Activated naive CD4-positive, alpha-beta T cell treated with anti-CD3 and anti-CD28 coated beads, Interleukin-2, amount 50 U/mL, for 72 hours (primary cell): ENCODE measurements around the gene TOX2. TPM values are rescaled to one million over a fixed set of nuclear protein-coding genes. Genes with fewer than 3 reads are reported as not detected.

Experiments
- ATAC-seq, 2 donors: fragments of 150-1000 bp; cut with Tn5 transposase; 2 replicates each; pipeline ENCODE4 v1.10.0; 2021; ENCODE audit warnings: mild to moderate bottlenecking in 2 of 2, moderate library complexity in 2 of 2
- DNase-seq, 2 donors: peaks; one replicate each; pipeline ENCODE4 v3.0.0; 2021 to 2022; ENCODE audit warnings: low spot score in 2 of 2
- H3K27ac Mint-ChIP-seq, 2 donors: one replicate each; pipeline ENCODE4 v1.8.0; 2022; ENCODE audit warnings: mild to moderate bottlenecking in 2 of 2, mixed read lengths in 2 of 2
- H3K36me3 Mint-ChIP-seq, 2 donors: one replicate each; pipeline ENCODE4 v1.8.0; 2022; ENCODE audit warnings: mixed read lengths in 2 of 2
- H3K9me3 Mint-ChIP-seq, 2 donors: one replicate each; pipeline ENCODE4 v1.8.0; 2022; ENCODE audit warnings: mixed read lengths in 2 of 2
- total RNA-seq, 2 donors: library from RNA; stranded (reverse); gene quantifications; one replicate each; pipeline ENCODE4 v1.2.3, GENCODE V29; 2022

The TOX2 gene
- total RNA-seq, 2 donors from 2014 or later = 1.5 to 3.6 TPM

GRCh38 chr20:43925801-43926200 lies 11.1 kb downstream of the TOX2 start:
- H3K27ac Mint-ChIP-seq = peak overlapping the region in 1 of 2 donors; percentile 12
- DNase-seq = no peak
- H3K9me3 Mint-ChIP-seq = no peaks in the 10 kb centered on the region
- ATAC-seq = peak in 1 of 2 donors; percentile 20
- no peaks in the 10 kb centered on the region for H3K36me3 Mint-ChIP-seq

GRCh38 chr20:43926287-43927050 lies 11.8 kb downstream of the TOX2 start:
- no peak overlapping the region for H3K27ac Mint-ChIP-seq
- DNase-seq = no peak
- ATAC-seq = peak; percentile 26 to 50
- no peaks in the 10 kb centered on the region for H3K9me3 Mint-ChIP-seq
- no peaks in the 10 kb centered on the region for H3K36me3 Mint-ChIP-seq

GRCh38 chr20:43931976-43932375 lies 17.3 kb downstream of the TOX2 start:
- no peaks in the 10 kb centered on the region for H3K9me3 Mint-ChIP-seq
- ATAC-seq (no peak), DNase-seq (no peak)
- H3K27ac Mint-ChIP-seq = no peak overlapping the region
- H3K36me3 Mint-ChIP-seq = no peaks in the 10 kb centered on the region

DNA sequence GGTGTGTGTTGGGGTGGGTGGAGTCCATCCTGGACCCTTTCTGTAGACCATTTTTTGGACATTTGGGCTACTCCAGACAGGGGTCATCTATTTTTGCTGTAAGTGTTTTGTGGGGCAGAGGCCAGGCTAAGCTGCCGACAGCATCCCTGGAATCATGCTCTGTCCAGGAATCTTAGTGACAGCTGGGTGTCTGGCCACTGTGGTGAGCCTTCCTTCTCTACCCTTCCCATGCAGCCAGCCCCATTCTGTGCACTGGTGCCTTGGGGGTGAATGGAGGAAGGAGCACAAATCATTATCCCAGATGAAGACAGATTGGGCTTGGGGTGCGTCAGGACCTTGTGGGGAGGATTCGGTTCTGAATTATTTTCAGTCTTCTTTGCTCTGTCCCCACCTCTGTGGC lies 20.2 kb downstream of the TOX2 start:
- Mint-ChIP-seq H3K36me3 (no peaks in the 10 kb centered on the region), H3K9me3 (no peaks in the 10 kb centered on the region), H3K27ac (no peak overlapping the region)
- DNase-seq (no peak), ATAC-seq (no peak)

DNA sequence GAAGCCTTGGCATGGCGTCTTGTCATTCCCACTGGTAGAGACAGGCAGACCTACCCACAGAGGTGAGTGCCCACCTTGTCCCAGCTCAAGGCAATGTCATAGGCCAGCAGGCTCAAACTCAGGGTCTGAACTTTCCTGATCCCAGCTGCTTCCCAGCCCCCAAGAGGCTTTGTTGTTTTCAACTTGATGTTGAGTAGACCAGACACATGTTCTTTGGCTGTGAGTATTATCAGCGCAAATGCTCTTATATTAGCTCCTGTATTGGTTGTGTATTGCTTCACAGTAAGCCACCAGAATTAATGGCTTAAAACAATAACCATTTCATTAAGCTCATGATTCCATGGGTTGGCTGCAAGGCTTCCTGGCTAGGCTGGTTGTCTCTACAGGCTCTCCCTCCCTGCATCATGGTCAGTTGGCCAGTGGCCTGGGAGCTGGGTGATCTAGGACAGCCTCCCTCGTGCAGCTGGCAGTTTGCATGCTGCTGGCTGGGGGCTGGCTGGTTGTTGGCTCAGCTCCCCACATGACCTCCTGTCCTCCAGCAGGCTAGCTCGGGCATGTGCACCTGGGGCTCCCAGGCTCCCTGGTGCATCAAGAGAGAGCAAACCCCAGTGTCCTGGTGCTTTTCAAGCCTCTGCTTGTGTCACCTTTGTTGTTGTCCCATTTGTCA lies 21.6 kb downstream of the TOX2 start:
- ATAC-seq = no peak
- Mint-ChIP-seq H3K27ac (no peak overlapping the region), H3K9me3 (no peaks in the 10 kb centered on the region), H3K36me3 (no peaks in the 10 kb centered on the region)
- DNase-seq = no peak

- ATAC-seq = no peak
- H3K36me3 Mint-ChIP-seq = no peaks in the 10 kb centered on the region
These were observed 22.2 kb downstream of the TOX2 start for GRCh38 chr20:43936805-43937204.

DNA sequence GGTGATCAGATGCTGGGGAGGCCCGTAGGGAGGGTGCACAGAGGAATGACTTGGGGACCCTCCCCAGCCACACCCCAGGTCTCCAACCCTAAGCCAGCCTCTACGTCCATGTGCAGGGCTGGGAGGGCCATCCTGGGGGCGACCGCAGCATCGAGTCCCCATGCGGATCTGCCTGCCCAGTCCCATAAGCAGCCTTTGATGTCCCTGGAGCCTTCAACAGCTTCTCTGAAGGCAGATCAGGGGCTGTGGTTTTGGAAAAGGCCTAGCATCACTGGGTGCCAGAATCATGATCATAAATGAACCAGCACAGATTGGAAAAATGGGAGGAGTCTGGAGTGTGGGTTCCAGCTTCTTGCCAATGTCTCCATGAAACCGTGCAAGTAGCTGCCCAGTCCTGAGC lies 22.9 kb downstream of the TOX2 start:
- Mint-ChIP-seq H3K9me3 (no peaks in the 10 kb centered on the region), H3K36me3 (no peaks in the 10 kb centered on the region), H3K27ac (no peak overlapping the region)
- DNase-seq = no peak
- no peak for ATAC-seq

More at GRCh38 chr20:43936805-43937204, 22.2 kb downstream of the TOX2 start:
- DNase-seq = no peak
- Mint-ChIP-seq H3K9me3 (no peaks in the 10 kb centered on the region), H3K27ac (no peak overlapping the region)

DNA sequence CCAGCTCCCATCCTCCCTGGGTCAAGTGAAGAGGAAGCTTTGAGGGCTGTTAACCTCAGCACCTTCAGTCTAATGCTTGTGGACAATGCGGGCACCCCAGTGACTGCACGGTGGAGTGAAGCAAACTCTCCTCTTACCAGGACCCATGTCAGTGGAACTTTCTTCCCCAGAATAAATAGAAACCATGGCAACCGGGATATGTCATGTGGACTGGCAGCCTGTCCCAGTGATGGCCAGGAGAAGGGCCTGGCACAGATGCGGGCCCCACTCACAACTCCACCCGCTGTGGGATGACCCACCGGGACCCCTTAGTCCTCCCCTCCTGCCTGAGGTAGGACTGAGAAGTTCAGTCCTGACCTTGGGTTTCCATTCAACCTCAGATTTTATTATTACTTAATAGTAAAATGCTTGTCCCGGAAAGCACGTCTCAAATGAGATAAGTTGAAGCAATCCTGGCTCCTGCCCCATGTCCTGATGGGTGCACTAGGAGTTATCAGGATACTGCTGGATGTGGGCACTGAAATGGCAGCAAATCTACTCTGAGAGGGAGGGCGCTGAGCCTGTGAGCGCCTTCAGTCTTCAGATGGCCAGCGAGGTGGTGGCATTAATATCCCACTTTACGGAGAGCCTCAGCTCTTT lies 23.5 kb downstream of the TOX2 start:
- ATAC-seq (no peak), DNase-seq (no peak)
- Mint-ChIP-seq H3K36me3 (no peaks in the 10 kb centered on the region), H3K9me3 (no peaks in the 10 kb centered on the region), H3K27ac (no peak overlapping the region)

DNA sequence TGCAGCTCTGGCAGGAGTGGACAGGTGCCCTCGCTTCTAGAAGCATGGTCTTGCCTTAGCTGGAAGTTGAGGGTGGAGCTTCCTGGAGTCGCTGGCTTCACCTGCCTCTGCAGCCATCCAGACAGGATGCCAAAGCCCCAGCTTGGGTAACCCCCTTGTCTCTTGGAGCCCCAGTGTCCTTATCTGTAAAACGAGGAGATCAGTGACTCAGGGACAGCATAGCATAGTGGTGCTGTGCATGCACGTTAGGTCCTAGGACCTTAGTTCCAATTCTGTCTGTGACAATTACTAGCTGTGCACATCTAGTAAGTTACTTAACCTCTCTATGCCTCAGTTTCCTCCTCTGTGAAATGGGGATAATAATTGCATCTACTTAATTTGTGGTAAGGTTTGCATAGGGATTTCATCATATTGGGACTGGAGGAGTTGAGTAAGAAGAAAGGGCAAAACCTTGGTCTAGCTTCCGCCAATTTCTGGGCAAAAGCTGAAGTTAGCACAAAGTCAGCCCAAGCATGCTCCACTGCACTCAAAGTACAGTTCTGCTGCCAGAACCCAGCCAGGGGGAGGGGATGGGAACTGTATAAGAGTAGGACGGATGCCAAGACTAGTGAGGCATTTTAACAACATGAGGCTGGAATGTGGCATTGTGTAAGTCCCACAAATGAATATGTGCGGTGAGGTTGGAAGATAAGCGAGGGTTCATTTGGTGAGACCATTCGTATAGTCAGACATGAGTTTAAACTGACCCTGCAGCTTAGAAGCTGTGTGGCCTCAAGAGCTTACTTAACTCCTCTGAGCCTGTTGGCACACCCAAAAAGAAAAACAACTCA lies 24.5 kb downstream of the TOX2 start:
- DNase-seq = no peak
- Mint-ChIP-seq H3K27ac (no peak overlapping the region), H3K9me3 (no peaks in the 10 kb centered on the region), H3K36me3 (no peaks in the 10 kb centered on the region)
- ATAC-seq = no peak

DNA sequence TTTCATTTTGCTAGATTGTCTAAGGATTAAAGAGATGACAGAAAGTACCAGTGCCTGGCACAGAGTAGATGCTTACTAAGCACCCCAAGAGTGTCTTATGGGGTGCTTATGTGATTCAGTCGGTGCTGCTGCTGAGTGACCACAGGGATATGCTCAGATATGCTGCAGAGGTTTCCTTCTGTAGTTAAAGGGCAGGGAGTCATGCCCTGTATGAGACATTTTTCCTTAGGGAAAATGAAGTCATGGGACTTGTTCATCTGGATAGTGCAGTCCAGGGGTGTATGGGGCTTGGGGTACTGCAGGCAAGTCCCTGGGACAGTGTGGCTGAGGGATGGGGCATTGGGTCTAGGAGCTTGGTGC lies 25.1 kb downstream of the TOX2 start:
- no peak for ATAC-seq
- no peak overlapping the region for H3K27ac Mint-ChIP-seq
- H3K36me3 Mint-ChIP-seq = no peaks in the 10 kb centered on the region
- DNase-seq = no peak
- no peaks in the 10 kb centered on the region for H3K9me3 Mint-ChIP-seq

DNA sequence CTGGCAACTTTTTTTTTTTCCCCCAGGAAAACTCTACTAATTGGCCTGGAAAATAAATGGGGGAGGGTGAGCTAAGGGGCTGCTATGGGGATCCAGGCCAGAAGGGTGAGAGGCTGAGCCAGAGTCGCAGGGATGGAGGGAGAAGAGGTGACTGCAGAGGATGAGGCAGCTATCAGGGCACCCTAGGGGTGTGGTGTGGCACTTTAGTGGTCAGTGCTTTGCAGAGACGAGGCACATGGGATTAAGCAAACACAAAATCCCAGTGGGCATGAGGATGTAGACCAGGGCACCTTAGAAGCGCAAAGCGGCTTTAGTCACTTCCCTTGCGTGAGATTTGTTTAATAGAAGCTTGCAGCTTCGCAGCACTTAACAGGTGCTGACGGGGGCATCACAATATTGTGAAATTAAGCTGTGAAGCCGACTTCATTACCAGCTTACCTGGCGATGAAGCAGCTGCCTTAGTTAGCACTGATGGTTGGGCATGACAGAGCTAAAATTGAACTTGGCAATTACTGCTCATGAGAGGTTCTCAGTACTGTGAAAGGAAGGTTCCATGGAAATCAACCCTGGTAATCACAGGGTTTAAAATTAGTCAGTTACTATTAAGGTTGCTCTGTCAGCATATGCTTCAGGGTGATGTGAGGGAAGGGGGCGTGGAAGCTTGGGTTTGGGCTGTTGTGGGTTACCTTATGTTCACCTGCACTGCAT lies 26.0 kb downstream of the TOX2 start:
- Mint-ChIP-seq H3K9me3 (no peaks in the 10 kb centered on the region), H3K36me3 (no peaks in the 10 kb centered on the region), H3K27ac (no peak overlapping the region)
- DNase-seq (no peak), ATAC-seq (peak in 1 of 2 donors; percentile 17)

GRCh38 chr20:43941476-43942200 lies 27.0 kb downstream of the TOX2 start:
- Mint-ChIP-seq H3K9me3 (no peaks in the 10 kb centered on the region), H3K27ac (peak overlapping the region; percentile 69 to 89), H3K36me3 (no peaks in the 10 kb centered on the region)
- DNase-seq (no peak), ATAC-seq (peak in 1 of 2 donors; percentile 13)

DNA sequence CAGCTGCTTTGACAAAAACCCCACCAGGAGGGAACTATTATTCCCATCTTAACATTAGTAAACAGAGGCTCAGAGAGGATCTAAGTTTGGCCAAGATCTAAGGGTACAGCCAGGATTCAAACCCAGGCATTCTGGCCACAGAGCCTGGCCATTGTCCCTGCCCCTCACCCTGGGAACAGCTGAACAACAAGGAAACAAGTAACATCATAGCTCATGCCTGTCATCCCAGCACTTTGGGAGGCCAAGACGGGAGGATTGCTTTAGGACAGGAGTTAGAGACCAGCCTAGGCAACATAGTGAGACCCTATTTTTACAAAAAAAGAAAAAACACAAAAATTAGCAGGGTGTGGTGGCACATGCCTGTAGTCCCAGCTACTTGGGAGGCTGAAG lies 27.5 kb downstream of the TOX2 start:
- Mint-ChIP-seq H3K36me3 (no peaks in the 10 kb centered on the region), H3K27ac (peak overlapping the region; percentile 69 to 89), H3K9me3 (no peaks in the 10 kb centered on the region)
- DNase-seq (no peak), ATAC-seq (peak in 1 of 2 donors; percentile 36)

GRCh38 chr20:43942667-43943285 lies 28.1 kb downstream of the TOX2 start:
- H3K27ac Mint-ChIP-seq = peak overlapping the region; percentile 69 to 72

DNA sequence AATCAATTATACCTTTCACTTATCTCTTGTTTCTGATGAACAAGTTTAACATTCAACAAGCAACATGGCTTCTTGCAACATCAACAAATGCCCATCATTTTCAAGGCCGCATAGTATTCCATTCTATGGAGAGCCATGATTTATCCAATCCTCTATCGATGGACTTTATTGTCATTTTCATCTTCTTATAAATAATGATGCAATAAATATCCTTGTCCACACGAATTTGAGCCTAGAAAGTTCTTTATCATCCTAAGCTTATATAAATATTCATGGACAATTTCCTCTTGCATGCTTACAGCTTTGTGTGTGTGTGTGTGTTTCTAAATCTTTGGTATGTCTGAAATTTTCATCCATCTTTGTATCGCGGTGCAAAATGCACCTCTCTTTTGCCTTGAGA lies 29.1 kb downstream of the TOX2 start:
- H3K36me3 Mint-ChIP-seq = no peaks in the 10 kb centered on the region
- no peak overlapping the region for H3K27ac Mint-ChIP-seq
- DNase-seq (no peak), ATAC-seq (no peak)
- no peaks in the 10 kb centered on the region for H3K9me3 Mint-ChIP-seq

More at GRCh38 chr20:43942667-43943285, 28.1 kb downstream of the TOX2 start:
- Mint-ChIP-seq H3K9me3 (no peaks in the 10 kb centered on the region), H3K36me3 (no peaks in the 10 kb centered on the region)
- peak; percentile 83 to 85 for ATAC-seq
- DNase-seq = peak in 1 of 2 donors; percentile 24
